Lung (tissue), 12 donors: Measurements from ENCODE around the gene VCL. TPM values are rescaled to one million over a fixed set of nuclear protein-coding genes. Genes with fewer than 3 reads are reported as not detected.
"Not testable (repeated sequence)": the region's sequence is repeated elsewhere in the genome, so short reads cannot be mapped to it uniquely, and the experiment has no call there.

Source experiments
- ATAC-seq: fragments of 200-7000 bp; cut with Tn5 transposase; one replicate; pipeline ENCODE4 v1.9.1; 2020; ENCODE audit warnings: moderate number of reproducible peaks; ENCODE audit not compliant: insufficient read depth, low FRiP score
- DNase-seq, 3 donors: peaks; one replicate each; pipeline ENCODE4 v3.0.0-alpha.2; 2013 to 2017
- H3K27ac ChIP-seq, 2 donors: one replicate each; pipeline ENCODE4 v1.5.1; 2013; ENCODE audit warnings: mild to moderate bottlenecking in 2 of 2, moderate library complexity in 2 of 2, control low read depth in 1 of 2, inconsistent platforms in 1 of 2, low read depth in 1 of 2, low read length in 1 of 2
- H3K27me3 ChIP-seq, 3 donors: one replicate each; pipeline ENCODE4 v1.5.1; 2013; ENCODE audit warnings: low read length in 2 of 3; ENCODE audit not compliant: control insufficient read depth in 3 of 3, insufficient read depth in 3 of 3
- H3K36me3 ChIP-seq, 4 donors: one replicate each; pipeline ENCODE4 v1.5.1; 2013; ENCODE audit warnings: low read length in 4 of 4, mild to moderate bottlenecking in 1 of 4, moderate library complexity in 1 of 4; ENCODE audit not compliant: control insufficient read depth in 4 of 4, insufficient read depth in 4 of 4
- H3K4me1 ChIP-seq, 5 donors: one replicate each; pipeline ENCODE4 v1.5.1; 2013; ENCODE audit warnings: low read length in 5 of 5, mild to moderate bottlenecking in 2 of 5, moderate library complexity in 1 of 5; ENCODE audit not compliant: control insufficient read depth in 5 of 5, insufficient read depth in 5 of 5
- H3K4me3 ChIP-seq: one replicate; pipeline ENCODE4 v1.5.1; 2013; ENCODE audit warnings: mild to moderate bottlenecking, control low read depth, moderate library complexity
- H3K9ac ChIP-seq, 2 donors: one replicate each; pipeline ENCODE4 v1.5.1; 2013; ENCODE audit warnings: low read length in 2 of 2, control low read depth in 1 of 2; ENCODE audit not compliant: insufficient read depth in 1 of 2
- H3K9me3 ChIP-seq, 4 donors: one replicate each; pipeline ENCODE4 v1.5.1; 2013; ENCODE audit warnings: low read length in 3 of 4, mild to moderate bottlenecking in 1 of 4, moderate library complexity in 1 of 4; ENCODE audit not compliant: control insufficient read depth in 4 of 4, insufficient read depth in 3 of 4
- WGBS, 2 donors: extraction: QIAGEN DNeasy Blood & Tissue Kit; methylation state at CpG; one replicate each; pipeline ENCODE4 v1.1.7; 2013; 5-methylcytosine and 5-hydroxymethylcytosine counted together
- polyA plus RNA-seq, 2 donors: library from polyadenylated mRNA; stranded (reverse); fragments of 200-250 nt; gene quantifications; one replicate each; pipeline ENCODE4 v1.2.1, GENCODE V29; 2013
- total RNA-seq, 2 donors: library from RNA; depleted of rRNA in 1 of 2; stranded (reverse); fragments of >200 nt in 1 of 2; gene quantifications; one replicate each; pipeline ENCODE4 v1.2.1, GENCODE V29; 2014 to 2021
- TF ChIP-seq, protein P1 (sequence below): IDR thresholded peaks from 2 replicates; pipeline ENCODE4 v1.5.1; 2012; ENCODE audit warnings: mild to moderate bottlenecking; ENCODE audit errors: control extremely low read depth, extremely low read depth
- donor health status: control.
- donor health status: control.
- donor health status: Bipolar disorder and iron deficiency.
- donor health status: healthy.
- donor health status: DM: yes; HTN: yes; CAD: no.

VCL gene
- total and polyA plus RNA-seq, 4 donors, result 24.5 to 181 (median 86.3) TPM

DNA sequence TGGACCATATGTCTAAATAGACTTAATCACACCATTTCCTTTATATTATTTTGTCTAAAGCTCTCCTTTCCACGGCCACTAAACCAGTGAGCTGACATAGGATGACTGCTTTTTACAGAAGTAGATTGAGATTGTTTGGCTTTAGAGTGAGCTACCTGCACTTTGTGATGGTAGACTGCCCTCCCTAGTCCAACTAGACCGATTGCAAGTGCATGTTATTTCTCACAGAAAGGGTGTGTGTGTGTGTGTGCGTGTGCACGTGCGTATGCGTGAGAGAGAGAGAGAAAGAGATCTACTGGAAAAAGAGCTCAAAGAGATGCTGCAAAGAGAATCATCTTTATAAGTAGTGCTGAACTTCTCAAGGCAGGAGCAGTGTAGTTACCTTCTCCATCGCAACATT lies 60.7 kb downstream of the VCL start:
- 29 to 51% methylated on average over 7 of the region's 7 CpGs for WGBS, 2 donors
- peak in 2 of 3 donors; percentile 27 to 65 for DNase-seq
- no peaks in the 10 kb centered on the region for H3K27me3 ChIP-seq
- peak overlapping the region; percentile 30 to 42 for H3K27ac ChIP-seq
- H3K4me1 ChIP-seq, result peaks cover 3 to 23% (median 10%) of the 10 kb centered on the region in 5 donors
- peaks cover 0 to 8% (median 3%) of the 10 kb centered on the region in 4 donors for H3K36me3 ChIP-seq
- no peak overlapping the region for H3K9ac ChIP-seq
- H3K4me3 ChIP-seq, result no peak overlapping the region
- H3K9me3 ChIP-seq, result peaks cover 0 to 6% (median 0%) of the 10 kb centered on the region in 4 donors
- TF ChIP-seq, protein P1, sequence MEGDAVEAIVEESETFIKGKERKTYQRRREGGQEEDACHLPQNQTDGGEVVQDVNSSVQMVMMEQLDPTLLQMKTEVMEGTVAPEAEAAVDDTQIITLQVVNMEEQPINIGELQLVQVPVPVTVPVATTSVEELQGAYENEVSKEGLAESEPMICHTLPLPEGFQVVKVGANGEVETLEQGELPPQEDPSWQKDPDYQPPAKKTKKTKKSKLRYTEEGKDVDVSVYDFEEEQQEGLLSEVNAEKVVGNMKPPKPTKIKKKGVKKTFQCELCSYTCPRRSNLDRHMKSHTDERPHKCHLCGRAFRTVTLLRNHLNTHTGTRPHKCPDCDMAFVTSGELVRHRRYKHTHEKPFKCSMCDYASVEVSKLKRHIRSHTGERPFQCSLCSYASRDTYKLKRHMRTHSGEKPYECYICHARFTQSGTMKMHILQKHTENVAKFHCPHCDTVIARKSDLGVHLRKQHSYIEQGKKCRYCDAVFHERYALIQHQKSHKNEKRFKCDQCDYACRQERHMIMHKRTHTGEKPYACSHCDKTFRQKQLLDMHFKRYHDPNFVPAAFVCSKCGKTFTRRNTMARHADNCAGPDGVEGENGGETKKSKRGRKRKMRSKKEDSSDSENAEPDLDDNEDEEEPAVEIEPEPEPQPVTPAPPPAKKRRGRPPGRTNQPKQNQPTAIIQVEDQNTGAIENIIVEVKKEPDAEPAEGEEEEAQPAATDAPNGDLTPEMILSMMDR, result no peak
- no peak for ATAC-seq

DNA sequence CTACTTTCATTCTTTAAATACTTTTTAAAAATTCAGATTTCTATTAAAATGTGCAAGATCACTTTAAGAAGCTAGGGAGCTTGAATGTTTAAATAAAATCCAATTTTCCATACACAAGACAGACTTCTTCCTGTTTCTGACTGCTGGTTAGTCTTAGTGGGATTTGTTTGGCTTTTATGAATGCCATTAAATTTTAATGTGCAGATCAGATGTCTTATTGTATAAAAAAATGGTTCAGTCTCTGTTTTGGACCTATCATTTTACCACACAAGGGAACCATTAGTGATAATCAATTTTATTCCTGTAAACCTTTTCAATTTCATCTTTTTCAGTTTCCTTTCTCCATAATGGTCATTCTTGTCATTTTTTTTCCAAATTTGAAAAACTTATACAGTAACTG lies 63.2 kb downstream of the VCL start:
- ATAC-seq, result no peak
- H3K4me1 ChIP-seq, result peaks cover 0 to 17% (median 8%) of the 10 kb centered on the region in 5 donors
- peaks cover 0 to 13% (median 8%) of the 10 kb centered on the region in 4 donors for H3K36me3 ChIP-seq
- TF ChIP-seq, protein P1, result no peak
- peaks cover 0 to 6% (median 0%) of the 10 kb centered on the region in 4 donors for H3K9me3 ChIP-seq
- H3K27ac ChIP-seq, result no peak overlapping the region
- H3K9ac ChIP-seq, result no peak overlapping the region
- H3K4me3 ChIP-seq, result no peak overlapping the region
- no peaks in the 10 kb centered on the region for H3K27me3 ChIP-seq
- peak in 1 of 3 donors; percentile 48 for DNase-seq

DNA sequence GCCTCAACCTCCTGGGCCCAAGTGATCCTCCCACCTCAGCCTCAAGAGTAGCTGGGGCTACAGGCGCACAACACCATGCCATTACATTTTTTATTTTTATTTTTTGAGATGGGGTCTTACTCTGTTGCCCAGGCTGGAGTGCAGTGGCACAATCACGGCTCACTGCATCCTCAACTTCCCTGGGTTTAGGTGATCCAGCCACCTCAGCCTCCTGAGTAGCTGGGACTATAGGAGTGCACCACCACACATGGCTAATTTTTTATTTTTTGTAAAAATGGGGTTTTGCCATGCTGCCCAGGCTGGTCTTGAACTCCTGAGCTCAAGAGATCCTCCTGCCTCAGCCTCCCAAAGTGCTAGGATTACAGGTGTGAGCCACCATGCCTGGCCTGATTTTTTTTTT lies 64.1 kb downstream of the VCL start:
- H3K4me3 ChIP-seq, ATAC-seq, H3K27ac ChIP-seq, H3K9ac ChIP-seq, H3K27me3 ChIP-seq, H3K9me3 ChIP-seq, DNase-seq: not testable (repeated sequence)
- Histone ChIP-seq H3K4me1 (peaks cover 0 to 14% (median 5%) of the 10 kb centered on the region in 5 donors), H3K36me3 (peaks cover 0 to 13% (median 8%) of the 10 kb centered on the region in 4 donors)
- WGBS, 2 donors, result 96 to 97% methylated on average over 2 of the region's 2 CpGs

DNA sequence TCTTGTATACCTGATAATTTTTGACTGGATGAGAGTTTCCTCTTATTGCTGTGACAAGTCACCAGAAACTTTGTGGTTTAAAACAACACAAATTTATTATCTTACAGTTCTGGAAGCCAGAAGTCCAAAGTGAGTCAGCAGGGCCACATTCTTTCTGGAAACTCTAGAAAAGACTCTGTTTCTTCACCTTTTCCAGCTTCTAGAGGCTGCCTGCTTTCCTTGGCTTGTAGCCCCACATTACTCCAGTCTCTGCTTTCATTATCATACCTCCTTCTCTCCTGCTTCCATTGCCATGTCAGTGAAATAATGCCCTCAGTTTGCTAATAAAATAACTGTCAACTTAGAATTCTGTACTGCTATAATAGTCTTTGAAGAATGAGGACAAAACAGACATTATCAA lies 65.3 kb downstream of the VCL start:
- peaks cover 0 to 13% (median 8%) of the 10 kb centered on the region in 4 donors for H3K36me3 ChIP-seq
- TF ChIP-seq, protein P1, result no peak
- H3K4me3 ChIP-seq, result no peak overlapping the region
- peaks cover 0 to 6% (median 0%) of the 10 kb centered on the region in 4 donors for H3K9me3 ChIP-seq
- no peaks in the 10 kb centered on the region for H3K27me3 ChIP-seq
- H3K27ac ChIP-seq, result no peak overlapping the region
- H3K9ac ChIP-seq, result no peak overlapping the region
- ATAC-seq (no peak), DNase-seq (no peak)
- H3K4me1 ChIP-seq, result peaks cover 0 to 9% (median 4%) of the 10 kb centered on the region in 5 donors
